ENCODE results near the gene SLC25A45.

The SLC25A45 gene

GRCh38 chr11:65403607-65404121 lies 21.2 kb upstream of the SLC25A45 start:
- no peak for DNase-seq

GRCh38 chr11:65402790-65403189 lies 20.3 kb upstream of the SLC25A45 start:
- no peak for DNase-seq

DNA sequence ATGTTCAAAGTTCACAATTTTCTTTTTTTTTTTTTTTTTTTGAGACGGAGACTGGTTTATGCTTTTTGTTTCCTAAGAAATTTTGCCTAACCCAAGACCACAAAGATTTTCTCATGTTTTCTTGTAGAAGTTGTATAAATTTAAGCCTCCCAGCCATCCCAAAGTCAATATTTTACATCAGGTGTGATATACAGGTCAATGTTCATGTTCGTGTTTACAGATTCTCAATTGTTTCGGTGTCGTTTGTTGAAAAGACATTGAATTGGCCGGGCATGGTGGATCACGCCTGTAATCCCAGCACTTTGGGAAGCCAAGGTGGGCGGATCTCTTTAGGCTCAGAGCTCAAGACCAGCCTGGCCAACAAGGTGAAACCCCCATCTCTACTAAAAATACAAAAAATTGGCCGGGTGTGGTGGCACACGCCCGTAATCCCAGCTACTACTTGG lies 19.4 kb upstream of the SLC25A45 start:
- DNase-seq: no peak

DNA sequence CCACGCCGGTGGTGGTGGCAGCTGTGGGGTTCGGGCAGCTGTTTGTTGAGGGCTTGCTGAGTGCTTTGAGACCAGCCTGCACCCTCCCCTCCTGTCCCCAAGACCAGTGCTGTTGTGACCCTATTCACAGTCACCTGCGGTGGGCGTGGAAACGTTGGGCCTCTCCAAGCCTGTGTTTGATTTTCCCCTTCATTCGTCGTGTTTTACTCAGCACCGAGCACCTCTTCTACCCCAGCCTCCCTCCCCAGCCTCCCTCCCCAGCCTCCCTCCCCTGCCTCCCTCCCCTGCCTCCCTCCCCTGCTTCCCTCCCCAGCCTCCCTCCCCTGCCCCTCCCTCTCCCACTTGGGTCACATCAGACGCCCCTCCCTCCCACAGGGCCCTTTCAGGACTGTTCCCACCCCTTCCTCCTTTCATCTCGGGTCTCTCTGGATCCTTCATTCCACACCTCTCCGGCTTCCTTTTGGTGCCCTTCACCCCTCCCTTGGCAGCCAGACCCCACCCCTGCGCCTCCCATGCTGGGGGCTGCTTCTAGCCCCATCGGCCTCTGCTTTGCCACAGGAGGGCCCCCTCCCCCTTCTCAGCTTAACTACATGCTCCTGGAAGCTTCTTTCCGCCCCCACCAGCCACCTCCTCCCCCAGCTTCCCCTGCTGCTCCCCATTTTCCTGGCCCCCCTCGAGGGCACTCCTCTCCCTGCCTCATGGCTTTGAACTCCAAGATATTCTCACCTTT lies 18.8 kb upstream of the SLC25A45 start:
- DNase-seq: no peak

GRCh38 chr11:65400307-65401072 lies 18.0 kb upstream of the SLC25A45 start:
- DNase-seq: no peak

DNA sequence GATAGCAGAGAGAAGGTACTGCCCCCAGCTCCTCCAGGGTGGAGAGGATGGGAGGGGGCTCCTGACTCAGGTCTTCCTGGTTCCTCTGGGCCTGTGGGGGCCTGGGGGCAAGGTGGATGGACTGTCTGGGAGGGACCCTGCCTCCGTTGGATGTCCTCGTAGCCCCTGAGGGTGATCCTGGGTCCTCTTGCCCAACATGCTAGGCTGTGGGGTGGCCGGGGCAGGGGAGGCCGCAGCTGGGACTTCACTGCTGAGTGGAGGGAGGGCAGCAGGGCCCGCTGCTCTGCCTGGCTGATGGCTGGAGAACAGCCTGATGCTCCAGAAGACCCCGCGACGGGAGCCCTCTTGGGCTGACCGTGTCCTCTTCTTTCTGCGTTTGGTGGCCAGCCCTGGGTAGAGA lies 17.4 kb upstream of the SLC25A45 start:
- DNase-seq: no peak

- no peak for DNase-seq
Observed at GRCh38 chr11:65399249-65399648, 16.8 kb upstream of the SLC25A45 start.

- DNase-seq: no peak
Observed at GRCh38 chr11:65398362-65398910, 16.0 kb upstream of the SLC25A45 start.

DNA sequence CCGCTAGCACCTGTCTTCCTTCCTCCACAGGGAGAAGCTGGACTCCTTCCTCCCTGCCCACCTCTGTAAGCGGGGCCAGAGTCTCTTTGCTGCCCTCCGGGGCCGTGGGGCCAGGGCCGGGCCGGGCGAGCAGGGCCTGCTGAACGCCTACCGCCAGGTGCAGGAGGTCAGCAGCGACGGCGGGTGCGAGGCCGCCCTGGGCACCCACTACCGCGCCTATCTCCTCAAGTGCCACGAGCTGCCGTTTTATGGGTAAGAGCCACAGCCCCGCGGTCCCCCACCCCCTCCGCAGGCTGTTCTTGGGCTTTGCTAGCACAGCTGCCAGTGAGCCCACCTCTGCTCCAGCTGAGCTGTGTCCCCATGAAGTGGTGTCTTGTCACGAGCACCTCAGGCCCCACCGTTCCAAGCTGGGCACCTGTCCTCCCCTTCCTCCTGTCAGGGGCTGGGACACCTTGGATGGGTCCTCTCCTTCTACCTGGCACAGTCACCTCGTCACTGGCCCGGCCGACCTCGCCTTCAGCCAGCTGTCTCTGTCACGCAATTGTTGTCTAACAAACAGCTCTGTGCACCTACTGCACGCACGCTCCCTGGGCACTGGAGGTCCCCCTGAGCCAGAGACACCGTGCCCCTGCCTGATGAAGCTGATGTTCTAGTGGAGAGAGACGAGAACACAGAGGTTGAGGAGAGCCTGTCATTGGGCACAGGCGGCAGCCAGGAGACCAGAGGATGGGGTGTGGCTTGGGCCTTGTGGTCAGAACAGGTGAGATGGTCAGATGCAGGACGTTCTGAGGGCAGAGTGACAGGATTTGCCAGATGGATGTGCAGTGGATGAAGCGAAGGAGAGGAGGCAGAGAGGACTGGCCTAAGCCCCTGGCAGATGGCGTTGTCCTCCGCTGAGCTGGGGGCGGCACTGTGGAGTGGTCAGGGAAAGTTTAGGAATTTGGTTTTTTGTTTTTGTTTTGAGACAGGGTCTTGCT lies 14.6 kb upstream of the SLC25A45 start:
- DNase-seq: no peak

DNA sequence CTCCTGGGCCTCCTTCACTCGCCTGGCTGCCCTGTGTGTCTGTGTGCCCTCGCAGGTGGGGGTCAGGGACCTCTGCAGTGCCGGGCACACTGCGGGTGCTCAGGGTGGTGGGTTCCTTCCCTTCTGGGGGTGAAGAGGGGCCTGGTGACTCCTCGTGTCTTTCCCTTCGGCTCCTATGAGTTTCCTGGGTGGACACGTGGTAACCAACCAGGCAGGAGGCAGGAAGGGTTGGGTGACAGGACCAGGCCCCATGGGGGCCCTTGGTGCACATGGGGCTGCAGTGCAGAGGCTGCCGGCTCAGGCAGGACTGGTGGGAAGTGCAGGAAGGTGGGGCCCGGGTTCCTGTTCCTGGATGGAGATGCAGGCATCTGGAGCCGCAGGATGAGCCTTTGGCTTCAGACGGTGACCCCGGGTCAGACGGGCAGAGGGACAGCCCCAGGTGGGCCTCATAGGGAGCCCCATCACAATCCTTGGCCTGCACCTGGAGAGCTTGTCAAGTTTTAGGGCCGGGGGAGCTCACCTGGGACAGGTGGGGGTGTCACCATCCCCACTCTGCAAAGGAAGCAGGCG lies 13.6 kb upstream of the SLC25A45 start:
- no peak for DNase-seq

DNA sequence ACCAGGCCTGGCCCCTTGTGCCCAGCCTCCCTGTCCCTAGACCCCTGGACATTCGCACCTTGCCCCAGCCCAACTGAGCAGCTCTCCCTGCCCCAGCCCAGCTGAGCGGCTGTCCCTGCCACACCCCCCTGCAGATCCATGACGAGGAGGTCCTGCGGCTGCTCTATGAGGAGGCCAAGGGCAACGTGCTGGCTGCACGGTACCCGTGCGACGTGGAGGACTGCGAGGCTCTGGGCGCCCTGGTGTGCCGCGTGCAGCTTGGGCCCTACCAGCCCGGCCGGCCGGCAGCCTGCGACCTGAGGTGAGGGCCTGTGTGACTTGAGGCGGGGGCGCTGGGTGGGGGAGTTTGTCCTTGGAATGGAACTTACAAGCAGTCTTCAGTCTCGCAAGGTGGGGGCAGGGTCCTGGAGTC lies 11.7 kb upstream of the SLC25A45 start:
- DNase-seq: no peak

DNA sequence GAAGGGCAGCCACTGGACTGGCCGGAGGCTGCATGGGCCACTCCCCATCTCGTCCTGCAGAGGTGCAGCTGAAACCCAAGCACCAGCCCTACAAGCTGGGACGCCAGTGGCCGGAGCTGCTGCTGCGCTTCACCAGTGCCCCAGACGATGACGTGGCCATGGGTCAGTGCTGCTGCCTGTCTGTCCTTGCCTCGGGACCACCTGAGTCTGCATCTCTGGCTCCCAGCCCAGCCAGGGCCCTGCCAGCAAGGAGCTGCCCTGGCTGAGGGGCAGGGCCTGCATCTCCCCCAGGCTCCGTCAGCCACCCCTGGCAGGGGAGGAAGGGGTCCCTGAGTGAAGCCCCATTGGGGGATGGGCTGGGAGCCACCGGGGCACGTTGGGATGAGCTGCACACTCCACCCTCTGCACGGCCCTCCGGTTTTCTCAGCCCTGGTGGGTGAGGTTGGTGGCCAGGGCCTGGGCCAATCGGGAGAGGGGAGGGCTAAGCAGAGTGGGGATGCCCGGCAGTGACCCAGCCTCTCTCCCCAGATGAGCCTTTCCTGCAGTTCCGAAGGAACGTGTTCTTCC lies 11.2 kb upstream of the SLC25A45 start:
- no peak for DNase-seq

GRCh38 chr11:65392899-65393298 lies 10.5 kb upstream of the SLC25A45 start:
- no peak for DNase-seq

GRCh38 chr11:65392186-65392829 lies 9.9 kb upstream of the SLC25A45 start:
- no peak for DNase-seq

DNA sequence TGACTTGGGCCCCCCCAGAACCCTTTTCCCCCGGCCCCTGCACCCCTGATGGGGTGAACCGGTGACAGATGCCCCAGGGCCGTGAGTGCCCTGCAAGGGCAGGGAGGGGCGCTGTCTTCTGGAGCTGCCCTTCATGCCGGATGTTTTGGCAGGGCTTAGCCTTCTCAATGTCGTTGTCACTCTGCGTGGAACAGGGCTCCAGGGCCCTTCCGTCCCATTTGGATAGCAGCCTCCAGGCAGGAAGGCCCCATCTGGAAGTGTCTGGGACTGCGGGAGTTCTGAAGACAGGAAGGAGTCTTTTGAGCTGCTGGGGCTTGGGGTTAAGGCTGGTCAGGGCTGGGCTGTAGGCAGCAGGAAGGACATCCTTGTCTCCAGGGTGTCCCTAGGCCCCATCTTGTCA lies 8.6 kb upstream of the SLC25A45 start:
- DNase-seq: no peak

GRCh38 chr11:65390099-65390941 lies 7.9 kb upstream of the SLC25A45 start:
- no peak for DNase-seq

- DNase-seq: no peak
Observed at GRCh38 chr11:65389294-65389980, 7.0 kb upstream of the SLC25A45 start.

GRCh38 chr11:65388731-65389130 lies 6.3 kb upstream of the SLC25A45 start:
- DNase-seq: no peak

GRCh38 chr11:65386307-65387140 lies 4.1 kb upstream of the SLC25A45 start, which contains the start of gene FRMD8:
Gene FRMD8, plus strand, starts transcription at chr11:65386637. Its CDS starts 400 bp downstream, at chr11:65387037.
- peak; percentile 94 for DNase-seq

Measured in activated CD8-positive, alpha-beta memory T cell treated with anti-CD3 and anti-CD28 coated beads for 24 hours (primary cell).